ENCODE results near the gene NLRC4.

Gene NLRC4

DNA sequence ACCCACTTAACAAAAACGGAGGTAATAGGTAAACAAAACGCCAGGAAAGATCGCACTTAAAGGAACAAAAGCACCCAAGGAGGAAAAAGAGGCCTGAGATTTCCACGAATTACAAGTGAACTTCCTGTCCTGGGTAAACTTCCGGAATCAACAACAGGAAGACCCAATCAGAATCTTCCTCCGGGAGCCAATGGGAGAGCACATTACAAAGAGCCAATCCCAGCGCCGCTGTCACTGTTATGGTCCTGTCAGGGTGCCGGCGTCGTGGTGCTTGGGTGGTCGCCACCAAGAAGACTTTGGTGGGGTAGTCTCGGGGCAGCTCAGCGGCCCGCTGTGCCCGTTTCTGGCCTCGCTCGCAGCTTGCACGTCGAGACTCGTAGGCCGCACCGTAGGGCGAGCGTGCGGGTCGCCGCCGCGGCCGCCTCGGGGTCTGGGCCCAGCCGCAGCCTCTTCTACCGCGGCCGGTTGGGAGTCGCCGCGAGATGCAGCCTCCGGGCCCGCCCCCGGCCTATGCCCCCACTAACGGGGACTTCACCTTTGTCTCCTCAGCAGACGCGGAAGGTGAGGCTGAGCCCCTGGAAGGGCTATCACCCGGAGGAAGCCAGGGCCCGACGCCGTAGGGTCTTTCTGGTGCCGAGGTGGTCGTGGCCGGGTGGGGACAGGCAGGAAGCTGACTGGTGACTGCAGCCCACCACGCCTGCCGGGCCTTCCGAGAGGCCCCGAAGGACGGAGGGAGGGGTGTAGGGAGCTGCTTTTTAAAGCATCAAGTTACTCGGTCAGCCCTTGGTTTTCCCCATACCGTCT, 13.2 kb upstream of the NLRC4 start, which contains the start of gene YIPF4:
Gene YIPF4 (plus strand): TSS at position 231 of the 804 bp plus-strand sequence. CDS start 252 bp downstream, at position 483.
- TF ChIP-seq, protein P1, sequence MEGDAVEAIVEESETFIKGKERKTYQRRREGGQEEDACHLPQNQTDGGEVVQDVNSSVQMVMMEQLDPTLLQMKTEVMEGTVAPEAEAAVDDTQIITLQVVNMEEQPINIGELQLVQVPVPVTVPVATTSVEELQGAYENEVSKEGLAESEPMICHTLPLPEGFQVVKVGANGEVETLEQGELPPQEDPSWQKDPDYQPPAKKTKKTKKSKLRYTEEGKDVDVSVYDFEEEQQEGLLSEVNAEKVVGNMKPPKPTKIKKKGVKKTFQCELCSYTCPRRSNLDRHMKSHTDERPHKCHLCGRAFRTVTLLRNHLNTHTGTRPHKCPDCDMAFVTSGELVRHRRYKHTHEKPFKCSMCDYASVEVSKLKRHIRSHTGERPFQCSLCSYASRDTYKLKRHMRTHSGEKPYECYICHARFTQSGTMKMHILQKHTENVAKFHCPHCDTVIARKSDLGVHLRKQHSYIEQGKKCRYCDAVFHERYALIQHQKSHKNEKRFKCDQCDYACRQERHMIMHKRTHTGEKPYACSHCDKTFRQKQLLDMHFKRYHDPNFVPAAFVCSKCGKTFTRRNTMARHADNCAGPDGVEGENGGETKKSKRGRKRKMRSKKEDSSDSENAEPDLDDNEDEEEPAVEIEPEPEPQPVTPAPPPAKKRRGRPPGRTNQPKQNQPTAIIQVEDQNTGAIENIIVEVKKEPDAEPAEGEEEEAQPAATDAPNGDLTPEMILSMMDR (IDR thresholded peaks at IDR 0.05): no peak

DNA sequence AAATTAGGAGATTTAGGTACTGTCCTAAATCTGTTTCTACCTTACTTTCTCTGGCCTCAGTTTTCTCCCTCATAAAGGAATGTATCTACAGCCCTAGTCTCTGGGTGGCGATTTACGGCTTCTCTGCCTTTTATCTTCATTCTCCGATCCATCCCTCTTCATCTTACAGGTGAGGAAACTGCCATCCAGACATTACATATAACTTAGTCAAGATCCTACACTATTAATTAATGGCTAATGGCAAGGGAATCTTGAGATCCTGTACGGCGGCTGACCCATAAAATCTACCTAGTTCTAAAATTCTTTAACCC, 12.6 kb upstream of the NLRC4 start:
- TF ChIP-seq, protein P1 (IDR thresholded peaks at IDR 0.05): no peak

DNA sequence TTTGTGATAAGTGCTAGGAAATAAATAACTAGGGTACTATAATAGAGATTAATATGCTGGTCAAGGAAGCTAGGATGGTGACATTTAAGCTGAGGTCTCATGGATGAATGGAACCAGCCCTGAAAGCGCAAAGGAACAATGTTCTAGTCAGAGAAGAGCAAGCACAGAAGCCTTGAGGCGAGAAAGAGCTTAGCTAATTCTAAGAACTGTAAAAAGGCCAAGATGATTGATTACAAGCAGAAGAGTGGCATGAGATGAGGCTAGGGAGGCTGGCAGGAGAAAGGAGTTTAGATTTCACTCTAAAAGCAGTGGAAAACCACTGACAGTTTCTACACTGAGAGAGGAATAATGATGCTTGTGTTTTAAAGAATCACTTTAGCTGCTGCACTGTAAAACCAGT, 9.6 kb upstream of the NLRC4 start:
- TF ChIP-seq, protein P1 (IDR thresholded peaks at IDR 0.05): no peak

DNA sequence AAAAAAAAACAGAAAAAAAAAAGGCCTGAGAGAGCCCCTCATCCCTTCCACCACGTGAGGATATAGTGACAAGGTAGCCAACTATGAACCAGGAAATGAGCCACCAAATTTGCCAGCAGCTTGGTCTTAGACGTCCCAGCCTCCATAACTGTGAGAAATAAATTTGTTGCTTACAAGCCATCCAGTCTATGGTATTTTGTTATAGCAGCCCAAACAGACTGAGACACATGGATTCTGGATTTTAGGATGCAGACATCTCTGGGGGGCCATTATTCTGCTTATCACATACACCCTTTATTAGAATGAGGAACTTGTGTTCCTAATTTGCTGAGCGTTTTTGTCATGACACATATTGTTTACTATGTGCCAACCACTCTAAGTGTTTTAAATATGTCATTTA, 7.6 kb upstream of the NLRC4 start:
- TF ChIP-seq, protein P1 (IDR thresholded peaks at IDR 0.05): no peak

DNA sequence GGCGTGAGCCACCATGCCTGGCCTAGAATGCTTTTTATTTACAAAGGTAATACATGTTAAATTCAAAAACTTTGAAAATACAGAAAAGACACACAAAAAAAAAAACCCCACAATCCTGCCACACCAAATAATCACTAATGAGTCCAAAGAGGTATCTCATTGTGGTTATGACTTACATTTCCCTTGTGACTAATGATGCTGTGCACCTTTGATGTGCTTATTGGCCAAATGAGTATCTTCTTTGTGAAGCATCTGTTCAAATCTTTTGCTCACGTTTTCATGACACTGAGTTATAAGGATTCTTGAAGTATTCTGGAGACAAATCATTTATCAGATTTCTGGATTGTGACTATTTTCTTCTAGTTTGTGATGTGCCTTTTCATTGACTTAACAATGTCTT, 6.4 kb upstream of the NLRC4 start:
- TF ChIP-seq, protein P1 (IDR thresholded peaks at IDR 0.05): no peak

DNA sequence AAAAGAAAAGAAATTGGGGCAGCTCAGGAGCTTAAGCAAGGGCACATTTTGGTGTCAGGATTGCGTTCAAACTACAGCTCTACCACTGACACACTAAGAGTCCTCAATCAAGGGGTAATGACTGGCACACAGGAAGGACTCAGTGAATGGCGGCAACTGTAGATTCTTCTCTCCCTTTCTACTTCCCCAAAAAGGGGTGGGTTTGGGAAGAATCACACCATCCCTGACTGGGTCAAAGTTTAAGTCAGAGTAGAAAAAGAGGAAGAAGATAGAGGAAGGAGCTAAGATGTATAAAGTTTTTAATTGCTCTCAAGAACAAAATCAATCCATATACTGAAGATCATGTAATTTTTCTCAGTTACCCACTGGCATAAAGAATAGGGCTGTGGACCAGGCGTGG, 2.6 kb downstream of the NLRC4 start:
- TF ChIP-seq, protein P1 (IDR thresholded peaks at IDR 0.05): no peak

DNA sequence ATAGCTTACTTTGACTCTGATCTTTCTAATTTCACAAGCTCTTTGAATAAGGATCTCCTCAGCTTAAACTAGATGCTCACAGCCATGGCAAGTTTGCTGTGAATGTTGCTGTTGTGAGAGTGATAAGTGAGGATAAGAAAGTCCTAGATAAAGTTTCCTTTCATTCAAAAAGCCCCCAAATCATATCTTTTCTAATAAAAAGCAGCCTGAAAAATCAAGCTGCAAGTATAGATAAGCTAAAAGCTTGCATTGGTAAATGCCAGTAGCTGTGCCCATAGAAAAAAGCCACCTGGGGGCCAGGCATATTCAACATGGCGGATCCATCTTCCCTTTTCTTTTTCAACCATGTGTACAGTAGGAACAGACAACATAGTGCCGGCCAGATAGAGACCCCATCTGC, 4.3 kb downstream of the NLRC4 start:
- TF ChIP-seq, protein P1 (IDR thresholded peaks at IDR 0.05): no peak

DNA sequence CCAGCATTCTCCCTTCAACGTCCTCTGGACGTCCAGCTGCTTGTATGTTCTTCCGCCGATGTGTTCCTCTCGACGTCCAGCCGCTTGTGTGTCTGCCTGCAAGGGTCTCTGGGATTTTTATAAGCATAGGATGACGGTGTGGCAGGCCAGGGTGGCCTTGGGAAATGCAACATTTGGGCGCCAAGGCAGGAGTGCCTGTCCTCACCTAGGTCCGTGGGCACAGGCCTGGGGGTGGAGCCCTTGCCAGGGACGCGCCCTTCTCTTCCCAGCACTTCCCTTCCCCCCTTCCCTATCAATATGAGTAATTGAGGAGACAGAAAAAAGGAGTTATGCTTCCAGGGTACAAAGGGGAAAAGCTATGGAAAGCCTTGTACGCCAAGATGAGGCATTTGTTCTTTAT, 6.4 kb downstream of the NLRC4 start:
- TF ChIP-seq, protein P1 (IDR thresholded peaks at IDR 0.05): no peak

Data from LNCAP (cell line).